GM18498 (cell line): ENCODE measurements around the gene PLEKHA6.
"Not testable (repeated sequence)": the region's sequence is repeated elsewhere in the genome, so short reads cannot be mapped to it uniquely, and the experiment has no call there.

Experiments
- ATAC-seq: cut with Tn5 transposase; IDR thresholded peaks from one replicate; pipeline ENCODE4 v1.9.1; 2021; ENCODE audit warnings: mild to moderate bottlenecking, moderate library complexity; ENCODE audit not compliant: unreplicated experiment

PLEKHA6 gene

GRCh38 chr1:204338997-204339396 is 20.7 kb downstream of the PLEKHA6 start:
- no peak for ATAC-seq

GRCh38 chr1:204338360-204338759 is 21.4 kb downstream of the PLEKHA6 start:
- no peak for ATAC-seq

- no peak for ATAC-seq
Observed at GRCh38 chr1:204337583-204337982, 22.1 kb downstream of the PLEKHA6 start.

- no peak for ATAC-seq
Observed at GRCh38 chr1:204337036-204337429, 22.7 kb downstream of the PLEKHA6 start.

GRCh38 chr1:204336421-204337035 is 23.2 kb downstream of the PLEKHA6 start:
- no peak for ATAC-seq

GRCh38 chr1:204335533-204335932 is 24.2 kb downstream of the PLEKHA6 start:
- no peak for ATAC-seq

GRCh38 chr1:204335085-204335484 is 24.6 kb downstream of the PLEKHA6 start:
- no peak for ATAC-seq

GRCh38 chr1:204334455-204334854 is 25.3 kb downstream of the PLEKHA6 start:
- no peak for ATAC-seq

- no peak for ATAC-seq
Observed at GRCh38 chr1:204333427-204333826, 26.3 kb downstream of the PLEKHA6 start.

- ATAC-seq: no peak
Observed at GRCh38 chr1:204331847-204332487, 27.8 kb downstream of the PLEKHA6 start.

GRCh38 chr1:204331275-204331674 is 28.5 kb downstream of the PLEKHA6 start:
- no peak for ATAC-seq

GRCh38 chr1:204327870-204328269 is 31.9 kb downstream of the PLEKHA6 start:
- ATAC-seq: not testable (repeated sequence)

- no peak for ATAC-seq
Observed at GRCh38 chr1:204327359-204327758, 32.4 kb downstream of the PLEKHA6 start.

GRCh38 chr1:204326771-204327300 is 32.9 kb downstream of the PLEKHA6 start:
- no peak for ATAC-seq

- ATAC-seq: no peak
Observed at GRCh38 chr1:204325944-204326343, 33.8 kb downstream of the PLEKHA6 start.

GRCh38 chr1:204323887-204324286 is 35.8 kb downstream of the PLEKHA6 start:
- no peak for ATAC-seq

- ATAC-seq: no peak
Observed at GRCh38 chr1:204322339-204322868, 37.3 kb downstream of the PLEKHA6 start.

GRCh38 chr1:204321665-204322064 is 38.1 kb downstream of the PLEKHA6 start:
- ATAC-seq: no peak

GRCh38 chr1:204321051-204321450 is 38.7 kb downstream of the PLEKHA6 start:
- no peak for ATAC-seq

GRCh38 chr1:204320382-204320804 is 39.3 kb downstream of the PLEKHA6 start:
- ATAC-seq: no peak

- ATAC-seq: no peak
Observed at GRCh38 chr1:204319462-204319861, 40.3 kb downstream of the PLEKHA6 start.

- ATAC-seq: no peak
Observed at GRCh38 chr1:204319027-204319426, 40.7 kb downstream of the PLEKHA6 start.
